T-cell (primary cell): ENCODE measurements around the gene MAPT. TPM values are rescaled to one million over a fixed set of nuclear protein-coding genes. Genes with fewer than 3 reads are reported as not detected.
A peak's percentile ranks its signal among the peaks of the same experiment; 100 is the strongest.

Source experiments
- ATAC-seq, 4 experiments: fragments of 200-7000 bp in 3 of 4; fragments of 150-1000 bp in 1 of 4; cut with Tn5 transposase; replicated peaks in 1 of 4; 1 replicate in 3 of 4; 2 replicates in 1 of 4; pipeline ENCODE4 v1.10.0; 2021; ENCODE audit warnings: moderate library complexity in 3 of 4, mild to moderate bottlenecking in 2 of 4, moderate number of reproducible peaks in 1 of 4
- CTCF ChIA-PET, 2 donors: fragments of 300-600 bp; sonication (Branson Sonifier 250); formaldehyde crosslinking; loops; one replicate each; lab custom pipeline; 2022; ENCODE audit warnings: antibody characterized with exemption in 2 of 2; lab: Charles Lee
- POLR2A ChIA-PET, 2 donors: fragments of 300-600 bp; sonication (Branson Sonifier 250); formaldehyde crosslinking; loops; one replicate each; lab custom pipeline; 2022; ENCODE audit warnings: antibody characterized with exemption in 2 of 2; lab: Charles Lee
- DNase-seq, 35 experiments: peaks; one replicate each; pipeline versions ENCODE4 v3.0.0 to v3.0.0-alpha.2; 2013 to 2023
- H3K27ac ChIP-seq: one replicate; pipeline ENCODE4 v1.5.1; 2013; ENCODE audit warnings: low read length
- H3K27me3 ChIP-seq, 2 experiments: replicated peaks in 1 of 2; 1 replicate in 1 of 2; 2 replicates in 1 of 2; pipeline versions ENCODE4 v1.6.1 to v1.7.0; 2013; ENCODE audit warnings: low read length in 1 of 2, mixed read lengths in 1 of 2; ENCODE audit not compliant: control insufficient read depth in 2 of 2, insufficient read depth in 2 of 2; ENCODE audit errors: extremely low read depth in 1 of 2
- H3K36me3 ChIP-seq, 2 donors: 1 replicate in 1 of 2; 2 replicates in 1 of 2; pipeline versions ENCODE4 v1.6.1 to v1.7.0; 2013; ENCODE audit warnings: low read length in 1 of 2; ENCODE audit not compliant: control insufficient read depth in 2 of 2, insufficient read depth in 1 of 2; ENCODE audit errors: extremely low read depth in 1 of 2
- H3K4me1 ChIP-seq, 2 experiments: 1 replicate in 1 of 2; 2 replicates in 1 of 2; pipeline versions ENCODE4 v1.6.1 to v1.7.0; 2013; ENCODE audit warnings: low read length in 2 of 2, mixed read lengths in 1 of 2; ENCODE audit not compliant: insufficient read depth in 2 of 2, control insufficient read depth in 1 of 2; ENCODE audit errors: extremely low read depth in 1 of 2
- H3K4me3 ChIP-seq, 2 donors: 1 replicate in 1 of 2; 2 replicates in 1 of 2; pipeline versions ENCODE4 v1.5.1 to v1.7.0; 2013; ENCODE audit warnings: mild to moderate bottlenecking in 2 of 2, low read length in 1 of 2, moderate library complexity in 1 of 2; ENCODE audit not compliant: control insufficient read depth in 1 of 2; ENCODE audit errors: extremely low read depth in 1 of 2
- H3K9me3 ChIP-seq: 2 replicates; pipeline ENCODE4 v1.7.0; 2013
- H3K27ac Mint-ChIP-seq, 2 donors: one replicate each; pipeline ENCODE4 v1.8.0; 2020 to 2021; ENCODE audit warnings: mild to moderate bottlenecking in 2 of 2, mixed read lengths in 2 of 2
- H3K27me3 Mint-ChIP-seq, 2 donors: one replicate each; pipeline ENCODE4 v1.8.0; 2021 to 2022; ENCODE audit warnings: mixed read lengths in 2 of 2
- H3K36me3 Mint-ChIP-seq: one replicate; pipeline ENCODE4 v1.8.0; 2021; ENCODE audit warnings: mixed read lengths
- H3K4me1 Mint-ChIP-seq, 3 donors: one replicate each; pipeline ENCODE4 v1.8.0; 2020 to 2022; ENCODE audit warnings: mixed read lengths in 3 of 3, mild to moderate bottlenecking in 1 of 3
- H3K4me3 Mint-ChIP-seq, 3 donors: one replicate each; pipeline ENCODE4 v1.8.0; 2020 to 2022; ENCODE audit warnings: mild to moderate bottlenecking in 3 of 3, mixed read lengths in 3 of 3, moderate library complexity in 3 of 3
- H3K9me3 Mint-ChIP-seq, 3 donors: one replicate each; pipeline ENCODE4 v1.8.0; 2020 to 2022; ENCODE audit warnings: mixed read lengths in 3 of 3
- WGBS: methylation state at CpG from one replicate; pipeline ENCODE4 v1.1.5; 2013; ENCODE audit warnings: missing lambda C conversion rate; ENCODE audit not compliant: insufficient coverage; 5-methylcytosine and 5-hydroxymethylcytosine counted together
- total RNA-seq, 35 experiments: library from RNA in 6 of 35; stranded (reverse) in 6 of 35; fragments of 120-200 nt in 1 of 35; gene quantifications; one replicate each; pipeline versions ENCODE4 v1.2.1 to v1.2.4 and lab custom pipeline; 2013 to 2026

Gene MAPT
- total RNA-seq, 5 donors from 2014 or later (not counting 1 experiment from before 2014, with no cell fraction given): 0.86 to 1.8 (median 1.2) TPM

DNA sequence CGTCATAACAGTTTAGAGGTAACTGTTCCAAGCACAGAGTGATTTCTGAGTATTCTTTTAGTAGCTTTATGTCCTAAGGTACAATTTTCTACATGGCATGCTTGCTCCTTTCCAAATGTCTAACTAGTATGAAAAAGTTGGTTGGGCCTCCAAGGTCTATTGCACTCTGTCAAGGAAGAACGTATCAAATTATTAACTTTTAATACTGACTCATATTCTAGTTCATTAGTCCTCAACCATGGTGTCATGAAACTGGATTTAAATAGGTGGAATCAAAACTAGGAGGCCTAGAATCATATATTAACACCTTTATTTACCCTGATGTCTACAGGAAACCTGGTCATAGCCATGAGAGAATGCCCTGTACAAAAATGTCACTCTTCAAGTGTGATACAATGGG lies 166.1 kb downstream of the MAPT start:
- DNase-seq (no peak), ATAC-seq (no peak)
- peaks cover 0 to 49% of the 10 kb centered on the region in 2 donors for H3K36me3 ChIP-seq
- ChIA-PET CTCF (interaction anchor here in 1 of 2 donors (0.6 to 1.3 kb wide), 3 partner anchors 16 to 152 kb away, joined by 3 to 5 read pairs (median 3); partner anchors contain the start of gene KANSL1), POLR2A (interaction anchor here in 1 of 2 donors (0.7 kb wide), 1 partner anchor 94 kb away, joined by 3 read pairs; no protein-coding TSS in a partner anchor)
- Mint-ChIP-seq H3K27ac (peak overlapping the region; percentile 19 to 34), H3K9me3 (no peaks in the 10 kb centered on the region), H3K36me3 (peaks cover 19% of the 10 kb centered on the region), H3K4me1 (peaks cover 44 to 50% (median 46%) of the 10 kb centered on the region in 3 donors), H3K4me3 (no peak overlapping the region), H3K27me3 (no peaks in the 10 kb centered on the region)
- no peaks in the 10 kb centered on the region for H3K4me1 ChIP-seq
- no peaks in the 10 kb centered on the region for H3K9me3 ChIP-seq
- no peak overlapping the region for H3K4me3 ChIP-seq
- WGBS: no CpG with 5 or more reads among the region's 2 CpGs
- H3K27me3 ChIP-seq: no peaks in the 10 kb centered on the region
- no peak overlapping the region for H3K27ac ChIP-seq

DNA sequence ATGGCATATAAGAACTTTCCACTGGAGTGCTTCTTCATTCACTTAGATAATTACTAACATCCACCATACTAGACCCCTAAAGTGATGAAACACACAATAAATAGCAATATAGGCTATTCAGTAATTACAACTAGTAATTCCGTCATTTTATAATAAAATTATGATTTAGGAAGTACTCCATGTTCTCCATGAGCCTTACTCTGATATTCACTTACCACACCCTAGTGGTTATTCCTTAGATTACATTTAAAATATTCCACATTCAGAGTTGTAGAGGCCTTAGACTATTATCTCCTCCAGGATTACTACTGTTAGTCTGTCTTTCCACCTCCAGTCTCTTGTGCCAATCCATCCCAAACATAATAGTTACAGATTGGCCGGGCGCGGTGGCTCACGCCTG lies 167.1 kb downstream of the MAPT start:
- H3K27me3 Mint-ChIP-seq: no peaks in the 10 kb centered on the region
- no peak overlapping the region for H3K27ac Mint-ChIP-seq
- H3K4me3 Mint-ChIP-seq: no peak overlapping the region
- no peaks in the 10 kb centered on the region for H3K9me3 Mint-ChIP-seq
- H3K36me3 Mint-ChIP-seq: peaks cover 26% of the 10 kb centered on the region
- Histone ChIP-seq H3K36me3 (peaks cover 5 to 53% of the 10 kb centered on the region in 2 donors), H3K4me1 (no peaks in the 10 kb centered on the region), H3K4me3 (no peak overlapping the region), H3K9me3 (no peaks in the 10 kb centered on the region), H3K27ac (no peak overlapping the region), H3K27me3 (no peaks in the 10 kb centered on the region)
- no peak for DNase-seq
- H3K4me1 Mint-ChIP-seq: peaks cover 43 to 49% (median 45%) of the 10 kb centered on the region in 3 donors
- ATAC-seq: peak in 1 of 4 experiments; percentile 44
- WGBS: 100% methylated on average over 4 of the region's 5 CpGs
- POLR2A ChIA-PET: no interaction called here
- CTCF ChIA-PET: interaction anchor here (0.7 to 1.2 kb wide), 2 partner anchors 10 to 126 kb away, joined by 3 to 7 read pairs; no protein-coding TSS in a partner anchor

DNA sequence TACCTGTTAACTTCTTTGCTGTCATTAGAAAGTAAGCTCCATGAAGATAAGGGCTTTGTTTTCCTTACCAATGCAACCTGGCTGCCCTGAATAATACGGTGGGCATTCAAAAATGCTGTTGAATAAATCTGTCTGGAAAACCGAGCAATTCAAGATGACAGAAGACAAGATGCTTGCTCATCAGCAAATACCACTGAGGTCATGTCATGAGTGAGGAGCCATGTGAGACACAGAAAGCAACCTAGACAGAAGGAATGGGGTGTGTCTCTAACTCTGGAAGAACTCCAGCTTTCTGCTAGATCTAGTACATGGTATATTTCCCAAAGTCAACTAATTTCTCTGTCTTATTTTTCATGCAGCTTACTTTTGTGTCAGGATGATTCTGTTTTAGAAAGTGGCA lies 168.9 kb downstream of the MAPT start:
- peaks cover 6 to 56% of the 10 kb centered on the region in 2 donors for H3K36me3 ChIP-seq
- ChIA-PET POLR2A (no interaction called here), CTCF (interaction anchor here in 1 of 2 donors (0.6 to 1.6 kb wide), 3 partner anchors 19 to 967 kb away, joined by 3 to 7 read pairs (median 3); no protein-coding TSS in a partner anchor)
- no peaks in the 10 kb centered on the region for H3K4me1 ChIP-seq
- peaks cover 34 to 41% (median 36%) of the 10 kb centered on the region in 3 donors for H3K4me1 Mint-ChIP-seq
- H3K27ac ChIP-seq: no peak overlapping the region
- ATAC-seq (no peak), DNase-seq (no peak)
- H3K4me3 ChIP-seq: no peak overlapping the region
- H3K27ac Mint-ChIP-seq: peak overlapping the region in 1 of 2 donors; percentile 4
- no peaks in the 10 kb centered on the region for H3K9me3 ChIP-seq
- no peaks in the 10 kb centered on the region for H3K27me3 ChIP-seq
- no peaks in the 10 kb centered on the region for H3K27me3 Mint-ChIP-seq
- H3K9me3 Mint-ChIP-seq: no peaks in the 10 kb centered on the region
- no peak overlapping the region for H3K4me3 Mint-ChIP-seq
- 60% methylated on average over 1 of the region's 2 CpGs for WGBS
- H3K36me3 Mint-ChIP-seq: peaks cover 40% of the 10 kb centered on the region

DNA sequence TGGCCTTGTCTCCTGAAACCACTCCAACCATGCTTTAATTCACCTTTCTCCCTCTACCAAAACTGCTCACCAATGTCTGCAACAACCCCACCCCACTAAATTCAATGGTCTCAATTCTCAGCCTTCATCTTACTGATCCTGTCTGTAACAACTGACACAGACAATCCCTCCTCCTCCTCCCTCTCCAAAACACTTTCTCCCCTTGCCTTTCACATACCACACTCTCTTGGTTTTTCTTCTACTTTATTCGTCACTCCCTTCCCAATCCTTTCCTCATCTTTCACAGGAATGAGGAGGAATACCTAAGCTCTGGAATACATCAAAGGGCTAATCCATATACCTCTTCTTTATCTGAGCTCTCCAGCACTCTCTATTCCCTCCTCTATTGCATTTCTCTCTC lies 170.1 kb downstream of the MAPT start:
- H3K27me3 Mint-ChIP-seq: no peaks in the 10 kb centered on the region

DNA sequence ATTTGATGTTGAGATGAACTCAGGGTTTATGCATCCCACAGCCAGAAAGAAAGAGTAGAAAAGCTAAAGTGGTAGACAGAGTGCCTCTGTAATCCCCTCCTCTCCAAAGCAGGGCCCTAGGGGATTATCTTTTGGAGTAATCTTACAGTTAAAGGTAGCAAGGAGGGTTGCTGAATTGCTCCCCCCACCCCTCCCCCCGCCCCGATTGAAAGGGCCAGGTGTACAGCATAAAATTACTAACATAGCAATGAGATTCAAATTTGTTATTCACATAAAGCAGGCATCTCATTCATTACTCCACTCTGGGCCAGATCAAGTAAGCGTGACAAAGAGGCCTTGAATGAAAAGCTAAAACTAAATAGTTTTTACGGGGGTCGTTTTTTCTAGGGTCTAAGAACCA lies 177.4 kb downstream of the MAPT start:
- CTCF ChIA-PET: interaction anchor here in 1 of 2 donors (1.0 kb wide), 1 partner anchor 12 kb away, joined by 4 read pairs; no protein-coding TSS in a partner anchor
- H3K36me3 Mint-ChIP-seq: peaks cover 22% of the 10 kb centered on the region
- ATAC-seq: no peak
- H3K9me3 ChIP-seq: no peaks in the 10 kb centered on the region
- no peaks in the 10 kb centered on the region for H3K27me3 ChIP-seq
- peak overlapping the region; percentile 12 to 13 for H3K27ac Mint-ChIP-seq
- no peak overlapping the region for H3K4me3 Mint-ChIP-seq
- H3K36me3 ChIP-seq: peaks cover 0 to 16% of the 10 kb centered on the region in 2 donors
- no peak overlapping the region for H3K27ac ChIP-seq
- no peaks in the 10 kb centered on the region for H3K4me1 ChIP-seq
- H3K4me3 ChIP-seq: no peak overlapping the region
- no CpG with 5 or more reads among the region's 5 CpGs for WGBS
- H3K27me3 Mint-ChIP-seq: no peaks in the 10 kb centered on the region
- DNase-seq: no peak
- no peaks in the 10 kb centered on the region for H3K9me3 Mint-ChIP-seq
- peaks cover 45 to 55% (median 49%) of the 10 kb centered on the region in 3 donors for H3K4me1 Mint-ChIP-seq
- POLR2A ChIA-PET: interaction anchor here in 1 of 2 donors (0.7 kb wide), 1 partner anchor 84 kb away, joined by 5 read pairs; no protein-coding TSS in a partner anchor

More for the DNA sequence above, 170.1 kb downstream of the MAPT start:
- no peak for DNase-seq
- Histone ChIP-seq H3K36me3 (peaks cover 6 to 50% of the 10 kb centered on the region in 2 donors), H3K27ac (no peak overlapping the region), H3K9me3 (no peaks in the 10 kb centered on the region), H3K27me3 (no peaks in the 10 kb centered on the region), H3K4me3 (no peak overlapping the region), H3K4me1 (no peaks in the 10 kb centered on the region)
- ChIA-PET CTCF (no interaction called here), POLR2A (interaction anchor here in 1 of 2 donors (0.6 kb wide), 1 partner anchor 37 kb away, joined by 6 read pairs; no protein-coding TSS in a partner anchor)
- H3K27ac Mint-ChIP-seq: peak overlapping the region; percentile 48 to 54
- H3K4me1 Mint-ChIP-seq: peaks cover 24 to 29% (median 24%) of the 10 kb centered on the region in 3 donors
- H3K9me3 Mint-ChIP-seq: no peaks in the 10 kb centered on the region
- H3K36me3 Mint-ChIP-seq: peaks cover 38% of the 10 kb centered on the region
- no peak overlapping the region for H3K4me3 Mint-ChIP-seq
- 89% methylated on average over 1 of the region's 1 CpG for WGBS
- ATAC-seq: no peak

DNA sequence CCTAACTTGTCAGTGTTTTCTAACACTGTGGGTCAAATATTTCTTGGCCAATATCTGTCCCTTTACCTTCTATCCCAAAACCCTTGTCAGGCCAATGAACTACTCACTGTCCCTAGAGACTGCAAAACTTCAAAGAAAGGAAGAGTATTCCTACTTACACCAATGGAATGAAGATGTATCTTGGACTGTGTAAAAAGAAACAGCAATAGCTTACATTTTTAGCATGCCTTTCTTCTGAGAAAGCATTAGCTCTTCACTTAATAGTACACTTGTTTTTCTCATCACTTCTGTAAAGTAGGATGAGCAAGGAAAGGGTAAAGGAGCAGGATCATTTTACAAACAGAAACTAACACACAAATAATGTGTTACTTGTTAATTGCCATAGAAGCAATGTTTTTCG lies 178.6 kb downstream of the MAPT start:
- Mint-ChIP-seq H3K36me3 (peaks cover 16% of the 10 kb centered on the region), H3K9me3 (no peaks in the 10 kb centered on the region), H3K27me3 (no peaks in the 10 kb centered on the region), H3K4me3 (no peak overlapping the region), H3K4me1 (peaks cover 44 to 50% (median 50%) of the 10 kb centered on the region in 3 donors), H3K27ac (no peak overlapping the region)
- POLR2A ChIA-PET: no interaction called here
- Histone ChIP-seq H3K27me3 (no peaks in the 10 kb centered on the region), H3K9me3 (no peaks in the 10 kb centered on the region), H3K36me3 (peaks cover 3 to 14% of the 10 kb centered on the region in 2 donors), H3K4me1 (no peaks in the 10 kb centered on the region), H3K27ac (no peak overlapping the region), H3K4me3 (no peak overlapping the region)
- WGBS: no CpG with 5 or more reads among the region's 1 CpG
- ATAC-seq: no peak
- DNase-seq: no peak
- CTCF ChIA-PET: no interaction called here
